Measurements from ENCODE around the gene FOXRED2.

GRCh38 chr22:36522662-36523061 lies 15.8 kb upstream of the FOXRED2 start:
- TF ChIP-seq POU2F2 (IDR thresholded peaks at IDR 0.05; ENCODE audit: low read depth, low read length) (no peak), POLR2A (IDR thresholded peaks at IDR 0.05; ENCODE audit: low read depth, low read length) (no peak), POLR2AphosphoS5 (IDR thresholded peaks at IDR 0.05; ENCODE audit: low read depth, low read length) (no peak), PAX5 (IDR thresholded peaks at IDR 0.05; ENCODE audit: insufficient read depth, low read length, severe bottlenecking) (no peak), TAF1 (IDR thresholded peaks at IDR 0.05; ENCODE audit: low read depth, low read length) (no peak), SPI1 (IDR thresholded peaks at IDR 0.05; ENCODE audit: low read depth, low read length) (peak; percentile 50)

Data from GM12891 (cell line).